Mesendoderm (in vitro differentiated cells): Measurements from ENCODE around the gene PPP1R2C.
A peak's percentile ranks its signal among the peaks of the same experiment; 100 is the strongest.

Experiments used
- DNase-seq: peaks from one replicate; pipeline ENCODE4 v3.0.0; 2013
- H2AK5ac ChIP-seq: 2 replicates; pipeline ENCODE4 v1.6.1; 2013; ENCODE audit warnings: low read length, inconsistent platforms
- H2BK120ac ChIP-seq: 2 replicates; pipeline ENCODE4 v1.6.1; 2013; ENCODE audit warnings: low read depth, mild to moderate bottlenecking, low read length, moderate library complexity, mixed read lengths
- H2BK15ac ChIP-seq: replicated peaks from 2 replicates; pipeline ENCODE4 v1.6.1; 2013; ENCODE audit warnings: low read depth, mild to moderate bottlenecking, moderate library complexity
- H2BK5ac ChIP-seq: 2 replicates; pipeline ENCODE4 v1.6.1; 2013; ENCODE audit warnings: low read length, inconsistent platforms
- H3K18ac ChIP-seq: 2 replicates; pipeline ENCODE4 v1.6.1; 2013; ENCODE audit warnings: mild to moderate bottlenecking, low read length, mixed read lengths
- H3K23ac ChIP-seq: one replicate; pipeline ENCODE4 v1.6.1; 2013; ENCODE audit warnings: low read length
- H3K27ac ChIP-seq: 2 replicates; pipeline ENCODE4 v1.5.1; 2013; ENCODE audit warnings: low read depth, mild to moderate bottlenecking, inconsistent platforms, low read length, moderate library complexity
- H3K27me3 ChIP-seq: 2 replicates; pipeline ENCODE4 v1.6.1; 2013; ENCODE audit warnings: low read length, control low read depth, mild to moderate bottlenecking, inconsistent platforms; ENCODE audit not compliant: insufficient read depth, poor library complexity
- H3K36me3 ChIP-seq: 2 replicates; pipeline ENCODE4 v1.6.1; 2013; ENCODE audit warnings: low read length, inconsistent platforms; ENCODE audit not compliant: control insufficient read depth, insufficient read depth
- H3K4ac ChIP-seq: one replicate; pipeline ENCODE4 v1.6.1; 2013; ENCODE audit warnings: low read depth, mild to moderate bottlenecking, low read length, moderate library complexity
- H3K4me1 ChIP-seq: 2 replicates; pipeline ENCODE4 v1.6.1; 2013; ENCODE audit warnings: low read depth, low read length, inconsistent platforms; ENCODE audit not compliant: control insufficient read depth
- H3K4me2 ChIP-seq: 2 replicates; pipeline ENCODE4 v1.6.1; 2013; ENCODE audit warnings: low read length
- H3K4me3 ChIP-seq: 2 replicates; pipeline ENCODE4 v1.5.1; 2013; ENCODE audit warnings: mild to moderate bottlenecking, low read length
- H3K56ac ChIP-seq: one replicate; pipeline ENCODE4 v1.6.1; 2013; ENCODE audit warnings: low read length
- H3K79me1 ChIP-seq: 2 replicates; pipeline ENCODE4 v1.6.1; 2013; ENCODE audit warnings: low read length, inconsistent platforms
- H3K79me2 ChIP-seq: 2 replicates; pipeline ENCODE4 v1.6.1; 2013; ENCODE audit warnings: mild to moderate bottlenecking, low read length; ENCODE audit not compliant: control insufficient read depth, insufficient read depth
- H3K9ac ChIP-seq: 2 replicates; pipeline ENCODE4 v1.6.1; 2013; ENCODE audit warnings: low read length, inconsistent platforms
- H4K5ac ChIP-seq: one replicate; pipeline ENCODE4 v1.6.1; 2013; ENCODE audit warnings: low read length
- H4K8ac ChIP-seq: one replicate; pipeline ENCODE4 v1.6.1; 2013; ENCODE audit warnings: low read depth, mild to moderate bottlenecking, control low read depth, low read length, moderate library complexity
- WGBS: extraction: QIAGEN DNeasy Blood & Tissue Kit; methylation state at CpG from one replicate; pipeline ENCODE4 v1.1.7; 2013; ENCODE audit warnings: low lambda C conversion rate, missing lambda C conversion rate; ENCODE audit not compliant: insufficient coverage; ENCODE audit errors: extremely low coverage; 5-methylcytosine and 5-hydroxymethylcytosine counted together

Gene PPP1R2C

DNA sequence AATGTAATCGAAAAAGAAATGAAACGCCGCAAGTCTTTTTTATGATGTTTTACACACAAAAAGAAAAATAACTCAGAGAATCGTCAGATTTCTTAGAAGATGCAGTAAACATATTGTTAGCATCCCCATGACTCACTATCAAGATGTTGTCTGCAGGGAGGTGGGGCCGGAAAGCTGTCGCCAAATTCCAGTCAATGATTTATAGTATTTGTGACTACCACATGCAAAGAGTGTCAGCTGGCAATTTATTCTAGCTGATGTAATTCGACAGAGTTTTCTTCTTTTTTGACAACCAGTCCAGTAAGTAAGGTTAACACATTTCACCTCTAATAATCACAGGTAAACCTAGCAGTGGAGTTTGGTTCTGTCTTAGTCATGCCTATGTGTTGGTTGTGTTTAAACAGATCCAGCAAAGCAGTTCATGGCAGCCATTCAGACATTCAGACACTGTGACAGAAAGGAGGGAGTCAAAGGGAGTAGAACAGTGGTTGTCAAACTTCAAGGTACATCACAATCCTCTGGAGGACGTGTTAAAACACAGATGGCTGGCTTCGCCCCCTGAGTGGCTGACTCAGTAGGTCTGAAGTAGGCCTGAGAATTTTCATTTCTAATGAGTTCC lies 19.8 kb upstream of the PPP1R2C start:
- H3K18ac ChIP-seq, result no peak overlapping the region
- H3K56ac ChIP-seq, result no peak overlapping the region
- H2BK15ac ChIP-seq, result no peak overlapping the region
- H2BK120ac ChIP-seq, result no peak overlapping the region
- H3K79me1 ChIP-seq, result no peaks in the 10 kb centered on the region
- H3K27me3 ChIP-seq, result no peaks in the 10 kb centered on the region
- no peak overlapping the region for H3K4me3 ChIP-seq
- no peaks in the 10 kb centered on the region for H3K79me2 ChIP-seq
- WGBS, result no CpG with 5 or more reads among the region's 9 CpGs
- H2BK5ac ChIP-seq, result no peak overlapping the region
- no peak overlapping the region for H3K9ac ChIP-seq
- no peak overlapping the region for H4K8ac ChIP-seq
- no peak overlapping the region for H3K4me2 ChIP-seq
- H3K23ac ChIP-seq, result no peak overlapping the region
- no peak overlapping the region for H2AK5ac ChIP-seq
- no peaks in the 10 kb centered on the region for H3K36me3 ChIP-seq
- H4K5ac ChIP-seq, result no peak overlapping the region
- no peak overlapping the region for H3K4ac ChIP-seq
- H3K4me1 ChIP-seq, result no peaks in the 10 kb centered on the region
- H3K27ac ChIP-seq, result no peak overlapping the region
- DNase-seq, result peak; percentile 10

DNA sequence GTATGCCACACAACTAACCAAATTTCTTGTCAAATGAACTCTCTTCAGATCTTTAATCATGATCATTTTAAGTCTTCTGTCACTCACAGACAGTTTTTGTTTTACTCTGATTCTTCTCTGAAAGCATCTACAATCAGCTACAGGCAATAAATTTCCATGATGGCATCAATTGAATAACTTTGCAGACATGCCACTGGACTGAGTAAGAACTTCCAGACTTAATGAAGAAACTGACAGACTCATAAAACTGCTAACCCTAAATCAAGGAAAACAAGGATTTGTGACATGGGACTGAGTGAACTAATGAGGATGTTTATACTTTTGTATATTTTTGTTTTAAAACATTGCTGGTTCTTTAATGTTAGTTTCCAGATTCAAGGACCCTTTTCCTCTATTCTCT lies 5.5 kb upstream of the PPP1R2C start:
- no peak overlapping the region for H3K4ac ChIP-seq
- H4K5ac ChIP-seq, result no peak overlapping the region
- H3K18ac ChIP-seq, result no peak overlapping the region

DNA sequence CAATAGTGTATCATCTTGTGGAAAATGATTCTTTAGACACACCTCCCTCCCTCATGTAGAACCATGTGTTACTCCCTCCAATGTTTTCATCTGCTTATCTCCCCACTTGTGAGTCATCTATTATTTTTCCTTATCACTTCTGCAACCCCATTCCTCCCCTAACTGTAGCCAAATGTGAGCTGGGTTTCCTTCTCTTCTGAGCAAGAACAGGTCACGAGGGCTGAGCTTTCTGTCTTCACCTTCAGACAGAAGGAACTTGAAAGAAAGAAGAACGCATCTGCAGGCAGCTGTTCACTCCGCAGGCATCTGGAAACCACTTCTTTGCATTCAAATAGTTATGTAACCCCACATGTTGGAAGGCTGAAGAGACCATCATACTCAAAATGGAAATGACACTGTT lies 1.8 kb downstream of the PPP1R2C start:
- Histone ChIP-seq H3K18ac (no peak overlapping the region), H2BK120ac (no peak overlapping the region), H2BK15ac (no peak overlapping the region), H3K9ac (no peak overlapping the region), H3K27me3 (no peaks in the 10 kb centered on the region), H3K56ac (no peak overlapping the region), H4K5ac (no peak overlapping the region), H3K4me3 (no peak overlapping the region), H2BK5ac (no peak overlapping the region), H2AK5ac (no peak overlapping the region), H3K79me2 (no peaks in the 10 kb centered on the region), H3K36me3 (no peaks in the 10 kb centered on the region), H3K79me1 (no peaks in the 10 kb centered on the region), H3K4ac (no peak overlapping the region), H3K27ac (no peak overlapping the region), H3K4me2 (no peak overlapping the region), H3K23ac (no peak overlapping the region), H4K8ac (no peak overlapping the region), H3K4me1 (no peaks in the 10 kb centered on the region)
- WGBS, result no CpG with 5 or more reads among the region's 3 CpGs
- DNase-seq, result peak; percentile 11

More for the DNA sequence above, 5.5 kb upstream of the PPP1R2C start:
- Histone ChIP-seq H2BK120ac (no peak overlapping the region), H3K4me3 (no peak overlapping the region), H3K4me1 (no peaks in the 10 kb centered on the region), H2BK5ac (no peak overlapping the region), H2BK15ac (no peak overlapping the region), H3K23ac (no peak overlapping the region), H3K79me2 (no peaks in the 10 kb centered on the region), H3K27ac (no peak overlapping the region), H3K56ac (no peak overlapping the region), H4K8ac (no peak overlapping the region), H3K27me3 (no peaks in the 10 kb centered on the region), H3K4me2 (no peak overlapping the region), H2AK5ac (no peak overlapping the region), H3K79me1 (no peaks in the 10 kb centered on the region), H3K36me3 (no peaks in the 10 kb centered on the region), H3K9ac (no peak overlapping the region)
- DNase-seq, result no peak

DNA sequence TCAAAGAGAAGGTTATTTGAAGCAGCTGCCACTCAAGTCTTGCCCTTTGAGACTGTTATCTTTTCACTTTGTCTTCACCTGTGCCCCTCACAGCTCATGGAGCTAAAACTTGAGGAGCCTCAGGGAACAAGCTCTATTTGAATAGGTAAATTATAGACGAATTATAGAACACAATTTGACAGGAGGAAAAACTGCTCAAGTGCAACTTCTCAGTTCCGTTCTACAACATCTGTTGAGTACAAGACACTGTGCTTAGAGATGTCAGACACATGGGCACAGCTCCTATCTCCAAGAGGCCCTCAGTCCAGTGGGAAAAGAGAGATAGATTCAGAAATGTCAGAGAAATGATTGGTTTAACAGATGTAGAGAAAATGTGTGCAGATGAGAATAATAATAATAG lies 5.1 kb downstream of the PPP1R2C start:
- no peak overlapping the region for H3K27ac ChIP-seq
- H3K18ac ChIP-seq, result no peak overlapping the region
- no peaks in the 10 kb centered on the region for H3K27me3 ChIP-seq
- no peak for DNase-seq
- H2BK5ac ChIP-seq, result no peak overlapping the region
- no peaks in the 10 kb centered on the region for H3K79me2 ChIP-seq
- no CpG with 5 or more reads among the region's 2 CpGs for WGBS
- H3K9ac ChIP-seq, result no peak overlapping the region
- H3K23ac ChIP-seq, result no peak overlapping the region
- H2AK5ac ChIP-seq, result no peak overlapping the region
- H3K56ac ChIP-seq, result no peak overlapping the region
- H3K79me1 ChIP-seq, result no peaks in the 10 kb centered on the region
- no peak overlapping the region for H3K4me2 ChIP-seq
- H3K4me3 ChIP-seq, result no peak overlapping the region
- no peak overlapping the region for H2BK15ac ChIP-seq
- no peak overlapping the region for H4K8ac ChIP-seq
- H3K4ac ChIP-seq, result no peak overlapping the region
- no peaks in the 10 kb centered on the region for H3K4me1 ChIP-seq
- H3K36me3 ChIP-seq, result no peaks in the 10 kb centered on the region
- H4K5ac ChIP-seq, result no peak overlapping the region
- H2BK120ac ChIP-seq, result no peak overlapping the region

DNA sequence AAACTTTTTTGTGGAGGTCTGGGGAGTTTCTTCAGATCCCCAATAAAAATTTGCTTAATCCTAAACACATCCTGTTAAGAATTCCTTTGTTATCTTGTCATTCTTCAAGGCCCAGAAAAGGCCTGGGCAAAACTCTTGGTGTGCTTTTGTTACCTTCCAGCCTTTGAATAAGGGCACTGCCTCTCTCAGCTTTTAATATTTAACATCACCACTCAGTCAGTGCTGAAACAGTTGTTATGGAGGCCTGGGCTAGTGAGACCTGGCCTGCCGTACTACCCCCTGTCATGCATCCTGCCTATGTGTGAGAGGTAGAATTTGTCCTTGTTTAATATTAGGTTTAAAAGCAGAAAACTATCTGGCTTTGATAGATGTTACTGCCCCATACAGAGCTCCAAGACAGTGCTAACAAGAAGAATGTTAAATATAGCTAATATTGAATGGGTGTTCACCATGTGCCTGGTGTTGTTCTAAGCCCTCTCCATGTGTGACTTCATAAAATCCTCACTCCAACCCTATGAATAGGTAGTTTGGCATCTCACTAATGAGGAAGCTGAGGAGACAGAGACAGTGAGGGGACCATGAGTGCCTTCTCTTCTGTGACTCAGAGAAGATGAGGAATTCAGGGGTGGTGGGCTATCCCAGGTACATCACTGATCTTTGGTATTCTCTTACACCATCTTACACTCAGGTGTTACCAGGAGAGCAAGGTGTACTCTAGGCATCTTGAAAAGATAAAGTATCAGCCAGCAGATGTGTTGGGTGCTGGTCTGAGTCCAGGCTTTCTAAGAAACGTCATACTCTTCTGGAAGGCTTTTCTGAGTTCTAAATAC lies 6.2 kb downstream of the PPP1R2C start:
- Histone ChIP-seq H3K9ac (no peak overlapping the region), H2AK5ac (no peak overlapping the region), H3K4me2 (no peak overlapping the region), H3K4ac (no peak overlapping the region), H3K18ac (no peak overlapping the region), H3K27ac (no peak overlapping the region), H3K56ac (no peak overlapping the region), H3K79me2 (no peaks in the 10 kb centered on the region), H4K5ac (no peak overlapping the region), H3K4me3 (no peak overlapping the region), H2BK5ac (no peak overlapping the region), H4K8ac (no peak overlapping the region), H3K4me1 (no peaks in the 10 kb centered on the region), H2BK15ac (no peak overlapping the region), H3K27me3 (no peaks in the 10 kb centered on the region), H3K79me1 (no peaks in the 10 kb centered on the region), H3K36me3 (no peaks in the 10 kb centered on the region), H3K23ac (no peak overlapping the region), H2BK120ac (no peak overlapping the region)
- DNase-seq, result no peak
- WGBS, result no CpG with 5 or more reads among the region's 2 CpGs
